Epithelial cell of esophagus (primary cell): ENCODE results near the gene CST3.

ENCODE experiments used
- DNase-seq: peaks from one replicate; pipeline ENCODE4 v3.0.0; 2010; ENCODE audit warnings: low read depth
- H3K4me3 ChIP-seq: 2 replicates; pipeline ENCODE4 v1.5.1; 2011; ENCODE audit warnings: mild to moderate bottlenecking, low read length, control low read depth
- TF ChIP-seq, protein P1 (sequence below): IDR thresholded peaks from 2 replicates; pipeline ENCODE4 v1.5.1; 2011; ENCODE audit warnings: low read depth, mild to moderate bottlenecking, low read length, control low read depth, inconsistent platforms; ENCODE audit not compliant: insufficient read depth; ENCODE audit errors: missing control alignments

CST3 gene

DNA sequence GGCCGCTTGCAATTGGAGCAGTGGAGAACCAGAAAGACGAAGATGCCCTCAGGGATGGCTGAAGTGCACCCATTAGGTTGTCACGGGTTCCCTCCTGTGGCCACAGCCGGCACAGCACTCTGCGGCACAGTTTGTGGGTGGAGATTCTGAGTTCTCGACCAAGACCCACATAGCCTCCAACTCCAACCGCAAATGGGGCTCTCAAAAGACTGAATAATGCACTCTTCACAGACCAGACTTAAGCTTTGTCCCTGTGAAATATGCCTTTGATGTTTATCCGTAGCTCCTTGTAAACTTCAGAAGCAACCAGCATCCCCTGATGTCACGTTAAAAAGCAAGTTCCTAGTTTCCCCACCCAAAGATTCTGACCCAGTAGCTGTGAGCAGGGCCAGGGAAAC lies 31.1 kb downstream of the CST3 start:
- no peak overlapping the region for H3K4me3 ChIP-seq
- TF ChIP-seq, protein P1, sequence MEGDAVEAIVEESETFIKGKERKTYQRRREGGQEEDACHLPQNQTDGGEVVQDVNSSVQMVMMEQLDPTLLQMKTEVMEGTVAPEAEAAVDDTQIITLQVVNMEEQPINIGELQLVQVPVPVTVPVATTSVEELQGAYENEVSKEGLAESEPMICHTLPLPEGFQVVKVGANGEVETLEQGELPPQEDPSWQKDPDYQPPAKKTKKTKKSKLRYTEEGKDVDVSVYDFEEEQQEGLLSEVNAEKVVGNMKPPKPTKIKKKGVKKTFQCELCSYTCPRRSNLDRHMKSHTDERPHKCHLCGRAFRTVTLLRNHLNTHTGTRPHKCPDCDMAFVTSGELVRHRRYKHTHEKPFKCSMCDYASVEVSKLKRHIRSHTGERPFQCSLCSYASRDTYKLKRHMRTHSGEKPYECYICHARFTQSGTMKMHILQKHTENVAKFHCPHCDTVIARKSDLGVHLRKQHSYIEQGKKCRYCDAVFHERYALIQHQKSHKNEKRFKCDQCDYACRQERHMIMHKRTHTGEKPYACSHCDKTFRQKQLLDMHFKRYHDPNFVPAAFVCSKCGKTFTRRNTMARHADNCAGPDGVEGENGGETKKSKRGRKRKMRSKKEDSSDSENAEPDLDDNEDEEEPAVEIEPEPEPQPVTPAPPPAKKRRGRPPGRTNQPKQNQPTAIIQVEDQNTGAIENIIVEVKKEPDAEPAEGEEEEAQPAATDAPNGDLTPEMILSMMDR, result peak; percentile 99
- peak; percentile 82 for DNase-seq

DNA sequence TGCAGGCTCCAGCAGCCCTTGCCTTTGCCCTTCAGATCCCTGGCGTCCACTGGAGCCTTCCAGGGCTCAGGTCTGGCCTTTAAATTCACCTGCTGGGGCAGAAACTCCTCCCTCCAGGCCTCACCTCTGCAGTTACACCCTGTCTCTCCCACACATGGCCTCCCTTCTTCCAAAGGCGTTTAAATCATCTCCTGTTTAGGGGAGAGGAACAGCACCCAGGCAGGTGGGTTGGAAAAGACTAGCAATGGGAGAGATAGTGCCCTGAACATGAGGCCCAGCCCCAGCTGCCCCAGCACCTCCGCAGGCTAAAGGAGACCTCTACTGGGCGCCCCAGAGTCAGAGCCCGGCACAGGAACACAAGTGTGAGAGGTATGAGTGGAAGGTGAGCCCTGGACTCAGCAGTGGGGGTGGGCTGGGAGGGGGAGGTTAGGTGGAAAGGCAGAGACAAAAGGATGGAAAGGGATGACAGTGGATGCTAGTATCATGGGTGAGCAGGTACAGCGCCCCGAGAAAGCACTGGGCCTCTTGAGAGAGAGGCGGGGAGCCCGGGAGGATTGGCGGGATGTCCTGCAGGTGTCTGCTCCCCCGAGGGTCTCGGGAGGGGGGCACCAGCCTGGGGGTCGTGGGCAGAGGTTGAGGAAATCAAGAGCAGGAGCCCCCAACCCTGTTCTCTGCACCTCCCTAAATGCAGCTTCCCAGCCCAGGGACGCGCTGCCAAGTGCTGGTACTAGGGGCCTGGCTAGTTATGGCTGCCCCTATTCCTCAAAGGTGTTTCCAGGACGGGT lies 31.7 kb downstream of the CST3 start, which contains the start of gene CST9:
CST9 (minus strand) TSS at position 51 of the 785 bp plus-strand sequence. CDS start 53 bp downstream, outside the sequence.
- no peak for DNase-seq
- TF ChIP-seq, protein P1, result no peak
- no peak within 1 kb of the TSS for H3K4me3 ChIP-seq

DNA sequence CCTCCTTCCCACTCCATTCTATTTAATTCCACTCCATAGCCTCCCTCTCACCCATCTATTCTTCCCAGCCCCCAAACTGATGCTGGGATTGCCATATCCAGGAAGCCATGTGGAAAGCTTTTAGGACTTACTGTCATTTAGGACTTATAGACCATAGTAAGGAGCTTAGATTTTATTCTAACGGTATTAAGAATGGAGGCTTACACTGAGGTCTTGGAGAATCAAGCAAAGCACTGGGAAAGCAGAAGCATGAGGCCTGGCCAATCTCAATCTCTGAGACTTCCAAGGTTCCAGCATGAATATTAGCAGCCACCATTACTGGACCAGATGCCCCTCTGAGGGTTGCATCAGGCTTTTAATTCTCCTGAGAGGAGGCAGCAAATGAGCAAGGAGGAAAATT lies 33.4 kb downstream of the CST3 start:
- TF ChIP-seq, protein P1, result no peak

DNA sequence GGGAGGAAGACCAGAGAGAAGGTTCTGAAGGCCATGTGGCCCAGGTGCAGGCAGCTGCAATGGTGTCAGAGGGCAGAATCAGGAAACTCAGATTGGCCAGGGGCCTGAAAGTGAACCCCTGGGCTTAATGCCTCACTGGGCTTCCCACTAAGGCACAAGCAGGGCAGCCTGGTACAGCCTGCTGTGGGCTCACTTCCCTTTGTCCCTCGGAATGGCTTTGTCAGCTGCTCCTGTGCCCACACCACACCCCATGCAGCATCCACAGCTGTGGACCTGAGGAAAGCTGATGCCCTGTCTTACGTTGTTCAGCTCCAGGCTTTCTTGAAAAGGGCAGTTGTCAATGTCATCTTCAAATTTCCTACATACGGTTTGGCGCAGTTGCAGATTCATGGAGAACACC lies 34.4 kb downstream of the CST3 start:
- no peak overlapping the region for H3K4me3 ChIP-seq
- TF ChIP-seq, protein P1, result no peak
- DNase-seq, result no peak

More for the DNA sequence above, 33.4 kb downstream of the CST3 start:
- no peak for DNase-seq
- no peak overlapping the region for H3K4me3 ChIP-seq

DNA sequence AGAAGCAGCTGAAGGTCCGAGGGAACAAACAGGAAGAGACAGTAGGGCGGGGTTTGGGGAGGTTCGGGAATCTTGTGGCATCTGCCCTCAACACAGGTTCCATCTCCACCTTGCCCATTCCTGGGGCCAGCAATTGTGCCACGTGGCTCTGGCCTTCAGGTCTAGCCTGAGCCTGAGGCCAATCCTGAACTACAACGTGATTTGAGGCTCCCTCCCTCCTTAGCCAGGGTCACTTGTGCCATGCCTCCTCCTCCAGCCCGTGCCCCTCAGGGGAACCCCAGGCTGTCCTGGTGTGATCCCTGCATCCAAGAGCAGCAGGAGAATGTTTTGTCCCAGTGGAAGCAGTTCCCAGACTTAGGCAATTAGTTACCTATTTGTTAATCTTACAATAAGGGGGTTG lies 35.1 kb downstream of the CST3 start:
- DNase-seq, result no peak
- TF ChIP-seq, protein P1, result no peak
- H3K4me3 ChIP-seq, result no peak overlapping the region

DNA sequence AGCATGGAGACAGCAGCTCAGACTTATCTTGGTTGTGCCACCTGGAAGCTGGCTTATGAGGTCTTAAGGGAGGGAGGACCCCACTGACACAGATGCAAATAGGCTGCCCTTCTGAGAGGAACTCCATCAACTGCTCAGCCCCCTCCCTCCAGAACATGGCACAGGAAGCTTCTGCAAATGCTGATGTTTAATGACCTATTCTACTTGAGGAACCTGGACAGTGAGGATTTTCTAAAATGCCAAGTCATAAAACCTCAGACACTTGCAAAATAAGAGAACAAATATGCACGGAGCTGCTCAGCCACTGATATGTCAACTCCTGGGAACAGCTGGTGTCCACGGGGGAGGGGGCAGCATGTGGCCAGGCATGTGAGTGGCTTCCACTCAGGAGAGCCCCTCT lies 35.5 kb downstream of the CST3 start:
- H3K4me3 ChIP-seq, result no peak overlapping the region
- TF ChIP-seq, protein P1, result no peak
- DNase-seq, result no peak

DNA sequence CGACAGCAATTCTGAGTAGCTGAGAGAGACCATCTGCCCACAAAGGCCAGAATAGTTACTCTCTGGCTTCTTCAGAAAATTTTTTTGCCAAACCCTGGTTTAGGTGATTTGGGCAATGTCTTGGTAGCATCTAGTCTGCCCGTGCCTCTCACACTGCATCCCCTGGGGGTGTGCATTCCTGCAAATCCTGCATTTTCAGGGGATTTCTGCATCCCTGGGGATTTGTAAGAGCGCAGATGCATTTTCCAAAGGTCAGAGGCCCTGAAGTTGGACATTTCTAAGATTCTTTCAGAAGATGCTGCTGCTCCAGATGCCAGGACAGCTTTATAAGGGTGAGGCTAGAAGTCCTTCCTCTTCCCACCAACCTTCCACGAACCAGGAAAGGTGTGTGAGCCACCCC lies 36.0 kb downstream of the CST3 start:
- H3K4me3 ChIP-seq, result no peak overlapping the region
- TF ChIP-seq, protein P1, result no peak
- DNase-seq, result no peak
